GM21619 (cell line): ENCODE results near the gene TMEM101.
"Not testable (repeated sequence)": the region's sequence is repeated elsewhere in the genome, so short reads cannot be mapped to it uniquely, and the experiment has no call there.

Source experiments
- ATAC-seq: cut with Tn5 transposase; IDR thresholded peaks from one replicate; pipeline ENCODE4 v1.9.1; 2021; ENCODE audit not compliant: unreplicated experiment

TMEM101 gene

DNA sequence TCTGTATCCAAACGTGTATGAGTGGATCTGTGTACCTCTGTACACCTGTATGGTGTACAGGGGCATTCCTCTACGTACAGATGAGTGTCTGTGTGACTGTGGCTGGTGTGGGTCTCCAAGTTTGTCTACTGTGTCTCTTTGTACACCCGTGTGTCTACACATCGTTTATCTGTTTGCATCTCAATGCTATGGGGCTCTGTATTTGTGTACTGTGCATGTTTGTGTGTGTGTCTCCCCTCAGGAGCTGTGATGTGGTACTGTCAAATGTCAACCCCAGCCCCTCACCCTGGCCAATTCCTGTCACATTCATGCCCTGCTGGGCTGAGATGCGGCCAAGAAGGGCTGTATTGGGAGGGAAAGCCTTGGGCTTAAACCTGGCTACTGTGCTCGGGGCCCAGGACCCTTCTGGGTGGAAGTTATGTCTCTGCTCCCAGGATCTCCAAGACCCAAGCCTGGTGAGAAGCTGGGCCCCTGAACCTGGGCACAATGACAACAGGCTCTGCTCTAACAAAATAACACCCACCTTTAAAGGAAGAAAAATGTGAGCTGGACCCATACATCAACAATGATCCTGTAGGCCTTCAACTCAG is 13.8 kb downstream of the TMEM101 start:
- ATAC-seq = no peak

DNA sequence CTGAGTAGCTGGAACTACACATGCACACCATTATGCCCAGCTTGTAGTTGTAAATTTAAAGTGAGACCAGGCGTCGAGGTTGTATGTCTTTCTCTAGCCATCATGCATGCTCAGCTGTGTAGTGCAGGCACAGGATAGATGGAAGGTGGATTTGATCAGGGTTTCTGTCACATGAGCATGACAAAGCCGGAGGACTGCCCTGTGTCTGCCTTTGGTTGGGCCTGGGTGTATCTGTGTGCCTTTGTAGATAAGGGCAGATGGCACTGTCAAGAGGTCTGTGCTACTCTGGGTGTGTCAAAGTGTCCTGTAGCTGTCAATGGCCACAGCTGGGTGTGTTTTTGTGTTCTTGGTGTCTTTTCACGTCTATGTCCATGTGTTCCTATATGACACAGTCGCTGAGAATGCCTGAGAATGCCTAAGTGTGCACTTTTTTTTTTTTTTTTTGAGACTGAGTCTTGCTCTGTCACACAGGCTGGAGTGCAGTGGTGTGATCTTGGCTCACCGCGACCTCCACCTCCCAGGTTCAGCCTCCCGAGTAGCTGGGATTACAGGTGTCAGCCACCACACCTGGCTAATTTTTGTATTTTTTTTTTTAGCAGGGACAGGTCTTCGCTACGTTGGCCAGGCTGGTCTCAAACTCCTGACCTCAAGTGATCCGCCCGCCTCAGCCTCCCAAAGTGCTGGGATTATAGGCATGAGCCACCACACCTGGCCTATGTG is 14.5 kb downstream of the TMEM101 start:
- ATAC-seq = no peak

DNA sequence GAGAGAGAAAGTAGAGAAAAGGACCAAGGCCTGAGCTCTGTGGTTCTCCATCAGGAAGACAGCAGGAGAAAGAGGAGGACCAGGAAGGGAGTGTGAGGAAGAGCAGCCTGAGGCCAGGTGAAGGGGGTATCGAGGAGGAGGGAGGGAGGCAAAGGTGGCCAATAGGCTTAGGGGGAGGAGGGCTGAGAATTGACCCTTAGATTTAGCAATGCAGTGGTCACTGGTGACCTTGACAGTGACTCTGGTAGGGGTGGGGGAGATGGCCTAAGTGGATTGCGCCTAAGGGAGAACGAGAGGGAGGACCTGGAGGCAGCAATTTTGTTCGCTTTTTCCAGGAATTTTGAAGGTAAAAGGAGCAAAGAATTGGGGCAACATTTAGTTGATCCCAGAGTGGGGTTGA is 15.7 kb downstream of the TMEM101 start:
- ATAC-seq = no peak

DNA sequence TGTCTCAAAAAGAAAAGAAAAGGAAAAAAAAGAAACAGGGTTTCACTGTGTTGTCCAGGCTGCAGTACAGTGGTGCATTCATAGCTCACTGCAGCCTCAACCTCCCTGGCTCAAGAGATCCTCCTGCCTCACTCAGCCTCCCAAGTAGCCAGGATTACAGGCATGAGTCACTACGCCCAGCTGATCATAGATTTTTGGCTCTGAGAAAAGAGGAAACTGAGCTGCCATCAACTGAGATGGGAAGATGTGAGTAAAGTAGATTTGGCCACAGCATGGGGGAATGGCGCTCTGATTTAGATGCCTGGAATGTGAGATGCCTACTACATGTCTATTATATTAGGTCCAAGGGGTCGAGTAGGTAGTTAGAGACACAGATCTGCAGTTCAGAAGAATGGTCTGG is 16.2 kb downstream of the TMEM101 start:
- no peak for ATAC-seq

DNA sequence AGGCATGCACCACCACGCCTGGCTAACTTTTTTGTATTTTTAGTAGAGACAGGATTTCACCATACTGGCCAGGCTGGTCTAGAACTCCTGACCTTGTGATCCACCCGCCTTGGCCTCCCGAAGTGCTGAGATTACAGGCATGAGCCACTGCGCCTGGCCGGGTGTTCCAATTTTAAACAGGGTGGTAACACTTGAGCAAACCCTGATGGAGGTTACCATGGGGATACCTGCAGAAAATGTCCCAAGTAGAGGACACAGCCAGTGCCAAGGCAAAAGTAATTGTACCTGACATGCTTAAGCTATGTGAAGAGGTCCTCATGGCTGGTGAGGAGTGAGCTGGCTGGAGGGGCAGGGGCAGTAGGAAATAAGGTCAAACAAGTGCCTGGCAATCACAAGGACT is 17.6 kb downstream of the TMEM101 start:
- not testable (repeated sequence) for ATAC-seq

DNA sequence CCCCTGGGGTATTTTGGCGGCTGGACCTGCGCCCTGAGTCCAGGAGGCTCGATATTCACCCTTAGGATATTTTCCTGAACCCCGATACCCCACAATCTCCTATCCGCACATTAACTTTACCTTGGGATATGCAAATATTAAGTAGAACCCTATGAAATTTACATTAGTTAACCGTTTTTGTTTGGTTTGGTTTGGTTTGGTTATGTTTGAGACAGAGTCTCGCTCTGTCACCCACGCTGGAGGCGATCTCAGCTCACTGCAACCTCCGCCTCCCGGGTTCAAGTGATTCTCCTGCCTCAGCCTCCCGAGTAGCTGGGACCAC is 19.7 kb downstream of the TMEM101 start:
- no peak for ATAC-seq

DNA sequence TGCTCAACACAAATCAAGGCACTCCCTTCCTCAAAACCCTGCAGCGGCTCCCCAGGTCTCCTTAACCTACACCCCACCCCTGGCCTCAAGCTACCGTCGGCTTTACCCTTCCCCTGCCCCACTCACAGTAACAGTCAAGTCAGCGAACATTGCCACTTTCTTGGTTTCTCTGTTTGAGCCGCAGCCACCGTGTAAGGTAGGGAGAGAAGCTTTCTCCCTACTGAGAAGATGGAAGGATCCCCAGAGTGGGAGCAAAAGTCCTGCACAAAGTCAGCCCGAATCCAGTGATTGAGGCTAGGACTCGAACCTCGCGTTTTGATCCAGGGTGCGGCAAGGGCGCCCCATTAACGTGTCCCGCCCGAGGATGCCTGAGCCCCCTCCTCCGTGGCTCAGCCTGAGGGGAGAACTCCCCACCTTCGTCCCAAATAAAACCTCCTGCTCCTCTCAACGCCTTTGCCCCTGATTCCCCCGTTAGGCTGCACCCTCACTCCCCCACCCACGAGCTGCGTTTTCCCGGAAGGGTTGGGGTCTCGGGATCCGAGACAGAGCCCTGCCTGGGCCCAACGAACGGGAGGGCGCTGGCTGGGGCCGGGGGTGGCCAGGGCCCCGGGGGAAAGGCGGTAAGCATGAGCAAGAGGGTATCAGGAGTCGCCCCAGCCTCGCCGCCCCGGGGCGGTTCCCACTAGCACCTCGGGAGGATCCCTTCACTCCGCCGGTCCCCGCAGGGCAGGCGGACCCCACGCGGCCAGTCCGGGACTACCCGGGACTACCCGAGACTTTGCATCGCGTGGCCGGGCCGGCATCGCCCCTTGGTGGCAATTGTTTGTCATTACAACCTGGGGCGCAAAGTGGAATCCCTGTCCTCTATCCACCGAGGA is 20.3 kb downstream of the TMEM101 start:
- ATAC-seq = no peak

DNA sequence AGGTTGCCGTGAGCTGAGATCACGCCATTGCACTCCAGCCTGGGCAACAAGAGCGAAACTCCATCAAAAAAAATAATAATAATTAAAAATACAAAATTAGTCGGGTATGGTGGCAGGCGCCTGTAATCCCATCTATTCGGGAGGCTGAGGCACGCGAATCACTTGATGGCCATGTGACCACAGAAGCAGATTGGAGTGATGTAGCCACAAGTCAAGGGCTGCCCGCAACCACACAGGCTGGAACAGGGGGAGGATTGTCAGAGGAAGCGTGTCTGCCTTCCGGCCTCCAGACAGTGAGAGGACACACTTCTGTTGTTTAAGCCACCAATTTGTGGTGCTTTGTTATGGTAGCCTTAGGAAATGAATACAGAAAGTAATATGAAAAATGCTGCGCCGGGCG is 22.1 kb downstream of the TMEM101 start:
- ATAC-seq = no peak

DNA sequence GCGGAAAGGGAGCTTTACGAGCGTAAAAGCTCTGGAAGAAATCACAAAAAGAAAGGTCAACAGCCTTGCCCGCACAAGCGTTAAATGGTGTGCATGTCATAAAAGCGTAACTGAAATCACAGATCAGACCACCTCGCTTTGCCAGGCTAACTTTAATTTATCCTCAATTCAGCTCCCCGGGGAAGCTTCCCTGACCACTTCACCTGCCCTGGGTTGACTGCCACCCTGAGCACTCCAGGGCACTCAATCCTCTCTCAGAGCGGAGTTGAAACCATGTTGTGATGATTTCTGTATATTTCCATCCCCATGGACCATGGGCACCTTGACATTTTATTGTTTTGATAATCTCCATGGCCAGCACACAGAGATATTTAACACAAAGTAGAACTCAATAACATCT is 26.5 kb downstream of the TMEM101 start:
- no peak for ATAC-seq

DNA sequence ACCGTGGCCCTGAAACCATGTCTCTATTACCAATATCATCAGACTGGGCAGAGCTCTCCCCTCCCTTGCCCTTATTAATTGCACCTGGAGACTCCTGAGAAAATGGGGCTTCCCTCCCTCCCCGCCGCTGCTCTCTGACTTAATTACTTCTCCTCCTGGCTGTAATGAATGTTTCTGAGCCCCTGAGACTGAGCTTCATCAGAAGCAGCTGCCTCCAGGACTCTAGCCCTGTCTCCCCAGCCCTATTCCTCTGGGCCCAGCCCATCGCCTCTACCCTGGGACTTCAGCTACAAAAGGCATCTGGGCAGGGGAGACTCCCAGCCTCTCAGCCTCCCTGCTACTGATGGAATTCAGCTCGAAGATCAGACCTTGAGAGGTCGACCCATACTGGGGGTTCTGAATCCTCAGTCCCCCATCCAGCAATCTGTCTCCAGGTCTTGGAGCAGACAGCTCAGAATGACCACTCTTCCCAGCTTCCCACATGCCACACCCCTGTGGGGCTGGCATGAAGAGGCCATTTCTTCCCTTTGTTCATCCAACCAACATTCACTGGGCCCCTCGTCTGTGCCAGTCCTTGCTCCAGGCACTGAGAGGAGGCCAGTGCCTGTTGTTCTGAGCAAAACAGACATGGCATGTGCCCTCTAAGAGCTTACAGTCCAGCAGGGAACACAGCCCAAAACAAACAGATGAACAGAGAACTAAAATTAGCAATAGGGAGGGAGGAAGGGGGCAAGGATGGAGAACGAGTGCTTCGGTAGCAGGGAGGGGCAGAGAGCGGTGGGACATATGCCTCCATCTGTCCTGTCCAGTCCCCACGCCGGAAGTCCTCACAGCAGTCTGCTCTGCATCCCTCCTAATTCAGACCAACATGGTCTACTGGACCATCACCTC is 27.4 kb downstream of the TMEM101 start:
- ATAC-seq = no peak

DNA sequence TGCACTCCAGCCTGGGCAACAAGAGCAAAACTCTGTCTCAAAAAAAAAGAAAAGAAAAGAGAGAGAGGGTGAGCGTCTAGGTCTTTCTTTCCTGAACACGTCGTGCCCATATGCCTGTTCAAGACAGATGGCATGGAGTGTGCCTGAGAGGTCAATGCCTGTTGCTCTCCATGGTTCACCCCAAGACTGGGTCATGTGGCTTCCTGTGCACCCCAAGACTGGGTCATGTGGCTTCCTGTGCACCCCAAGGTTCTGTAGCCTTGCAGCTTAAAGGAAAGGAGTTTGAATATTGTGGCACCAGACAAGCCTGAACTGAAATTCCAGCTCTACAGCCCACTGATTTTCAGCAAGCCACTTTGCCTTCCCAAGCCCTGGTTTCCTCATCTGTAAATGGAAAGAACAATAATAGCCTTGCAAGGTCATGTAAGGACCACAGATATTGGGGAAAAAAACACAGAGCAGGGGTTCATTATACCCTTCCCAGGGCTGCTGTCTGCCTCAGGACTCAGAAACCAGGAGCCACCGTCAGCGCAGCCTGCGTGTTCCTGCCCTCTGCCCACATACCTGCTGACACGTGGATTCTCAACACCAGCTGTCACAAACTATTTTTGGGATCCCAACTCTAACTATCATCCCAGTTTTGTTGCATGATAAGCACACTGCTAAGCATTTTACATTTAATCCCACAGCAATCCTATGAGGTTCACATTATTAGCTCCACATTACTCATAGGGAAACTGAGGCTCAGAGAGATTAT is 28.4 kb downstream of the TMEM101 start:
- ATAC-seq = no peak

DNA sequence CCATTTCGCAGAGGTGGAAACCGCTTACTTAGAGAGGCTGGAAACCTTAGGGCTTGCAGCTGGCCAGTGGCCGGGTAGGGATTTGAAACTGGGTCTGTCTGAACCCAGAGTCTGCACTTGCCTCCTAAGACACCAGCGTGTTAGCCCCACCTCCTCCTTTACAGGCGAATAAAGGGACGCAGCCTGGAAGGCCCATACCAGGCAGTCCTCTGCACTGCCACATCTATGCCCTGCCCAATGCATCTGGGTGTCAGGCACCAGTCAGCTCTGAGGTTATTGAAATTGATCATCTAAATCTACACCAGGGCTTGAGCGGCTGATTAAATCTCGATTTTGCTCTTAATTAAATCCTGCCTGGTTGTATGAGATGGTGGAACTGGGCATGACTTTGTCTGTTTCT is 30.2 kb downstream of the TMEM101 start:
- no peak for ATAC-seq

DNA sequence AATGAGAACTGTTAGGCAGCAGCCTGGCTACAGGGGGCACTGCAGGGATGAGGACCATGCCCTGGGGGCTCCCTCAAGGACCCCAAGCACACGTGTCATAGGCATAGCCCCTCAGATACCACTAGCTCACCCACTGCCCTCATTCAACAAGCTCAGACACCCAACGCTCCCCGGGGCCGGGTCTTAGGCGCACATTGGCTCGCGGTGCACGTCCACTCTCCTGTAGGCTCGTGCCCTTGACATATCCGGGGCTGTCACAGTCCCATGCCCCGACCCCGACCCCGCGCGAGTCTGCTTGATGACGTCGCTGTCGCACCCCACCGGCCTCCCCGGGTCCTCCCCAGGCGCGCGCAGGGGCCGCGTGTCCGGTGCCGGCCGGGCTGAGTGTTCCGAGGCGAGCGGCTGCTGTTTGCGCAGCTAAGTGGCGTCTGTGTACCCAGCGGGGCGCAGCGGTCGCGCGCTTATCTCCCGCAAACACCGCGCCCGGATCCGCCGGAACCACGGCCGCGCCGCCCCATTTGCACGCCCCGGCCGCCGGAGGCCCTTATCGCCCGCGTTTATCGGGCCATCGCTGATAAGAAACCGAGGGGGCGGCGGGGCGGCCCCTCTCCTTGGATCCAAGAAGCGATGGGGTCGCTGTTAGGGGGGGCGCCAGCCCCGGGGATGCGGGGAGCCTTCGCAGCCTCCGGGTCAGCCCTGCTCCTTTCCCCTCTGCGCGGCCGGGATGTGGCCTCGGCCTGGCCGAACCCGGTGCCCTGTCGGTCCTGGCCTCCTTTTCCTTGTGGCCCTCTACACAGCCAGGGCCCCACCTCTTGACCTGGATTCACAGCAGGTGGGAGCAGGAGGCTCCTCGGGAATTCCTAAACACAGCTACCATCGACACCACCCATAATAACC is 31.0 kb downstream of the TMEM101 start:
- ATAC-seq = no peak

DNA sequence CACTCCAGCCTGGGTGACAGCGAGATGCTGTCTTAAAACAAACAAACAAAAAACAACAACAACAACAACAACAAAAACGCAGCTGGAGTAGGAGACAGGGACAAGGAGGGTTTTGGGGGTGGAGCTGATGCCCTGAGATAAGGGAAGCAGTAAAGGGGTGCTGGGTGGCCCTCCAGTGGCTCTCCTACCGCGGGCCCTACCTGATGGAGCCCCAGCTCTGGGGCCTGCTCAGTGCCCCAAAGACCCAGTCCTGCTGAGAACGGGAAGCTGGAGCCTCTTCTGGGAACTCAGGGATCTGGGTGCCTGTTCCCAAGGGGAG is 31.6 kb downstream of the TMEM101 start:
- no peak for ATAC-seq

DNA sequence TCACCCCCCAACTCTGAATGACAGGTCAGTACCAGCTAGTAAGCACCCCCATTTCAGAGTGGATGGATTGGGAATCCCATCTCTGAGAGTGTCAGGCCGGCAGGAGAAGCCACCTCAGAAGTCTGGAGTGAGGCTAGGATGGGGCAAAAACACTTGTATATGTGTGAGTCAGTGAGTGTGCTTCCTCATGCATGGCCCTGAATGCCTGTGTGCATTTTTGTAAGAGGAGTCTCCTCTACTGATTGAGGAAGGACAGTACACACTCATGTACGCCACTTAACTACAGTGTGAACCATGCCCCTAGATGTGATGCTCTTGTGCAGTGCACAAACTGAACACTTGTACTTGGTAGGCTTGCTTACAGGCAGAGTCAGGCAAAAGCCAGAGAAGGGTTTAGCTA is 32.6 kb downstream of the TMEM101 start:
- ATAC-seq = no peak

DNA sequence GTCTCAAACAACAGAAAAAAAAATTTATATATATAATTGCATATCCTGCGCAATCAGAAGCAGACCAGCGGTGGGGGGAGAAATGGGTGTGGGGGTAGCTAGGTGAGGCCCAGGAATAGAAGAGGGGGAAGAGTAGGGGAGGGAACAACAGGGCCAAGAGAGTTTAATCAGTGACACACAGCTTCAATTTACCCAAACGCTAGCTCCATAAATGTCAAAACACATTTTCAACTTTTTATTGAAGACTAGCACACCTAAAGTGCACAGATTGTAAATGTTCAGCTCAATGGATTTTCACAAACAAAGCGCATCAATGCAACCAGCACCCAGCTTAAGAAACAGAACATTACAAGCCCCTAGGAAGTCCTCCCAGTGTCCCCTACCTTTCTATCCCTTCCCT is 35.1 kb downstream of the TMEM101 start:
- ATAC-seq = no peak

DNA sequence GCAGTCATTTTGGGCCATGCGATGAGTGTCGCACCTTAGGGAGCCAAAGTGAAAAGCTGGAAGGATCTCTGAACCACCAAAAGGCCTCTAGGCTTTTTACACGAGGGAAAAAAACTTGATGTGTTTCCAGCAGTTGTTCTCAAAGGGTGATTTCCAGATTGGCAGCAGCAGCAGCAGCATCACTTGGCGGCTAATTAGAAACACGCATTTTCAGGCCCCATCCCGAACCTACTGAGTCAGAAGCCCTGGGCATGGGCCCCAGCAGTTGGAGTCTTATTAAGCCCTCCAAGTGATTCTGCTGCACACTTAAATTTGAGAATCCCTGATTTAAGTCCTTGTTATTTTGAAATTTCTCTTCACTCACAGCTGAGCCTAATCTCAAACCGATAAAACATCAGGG is 35.8 kb downstream of the TMEM101 start:
- no peak for ATAC-seq

DNA sequence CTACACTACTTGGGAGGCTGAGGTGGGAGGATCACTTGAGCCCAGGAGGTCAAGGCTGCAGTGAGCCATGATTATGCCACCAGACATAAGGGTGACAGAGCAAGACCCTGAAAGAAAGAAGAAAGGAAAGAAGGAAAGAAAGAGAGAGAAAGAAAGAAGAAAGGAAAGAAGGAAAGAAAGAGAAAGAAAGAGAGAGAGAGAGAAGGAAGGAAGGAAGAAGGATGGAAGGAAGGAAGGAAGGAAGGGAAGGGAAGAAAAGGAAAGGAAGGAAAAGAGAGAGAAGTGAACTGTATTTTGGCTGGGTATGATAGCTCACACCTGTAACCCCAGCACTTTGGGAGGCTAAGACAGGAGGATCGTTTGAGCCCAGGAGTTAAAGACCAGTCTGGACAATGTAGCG is 36.7 kb downstream of the TMEM101 start:
- no peak for ATAC-seq

DNA sequence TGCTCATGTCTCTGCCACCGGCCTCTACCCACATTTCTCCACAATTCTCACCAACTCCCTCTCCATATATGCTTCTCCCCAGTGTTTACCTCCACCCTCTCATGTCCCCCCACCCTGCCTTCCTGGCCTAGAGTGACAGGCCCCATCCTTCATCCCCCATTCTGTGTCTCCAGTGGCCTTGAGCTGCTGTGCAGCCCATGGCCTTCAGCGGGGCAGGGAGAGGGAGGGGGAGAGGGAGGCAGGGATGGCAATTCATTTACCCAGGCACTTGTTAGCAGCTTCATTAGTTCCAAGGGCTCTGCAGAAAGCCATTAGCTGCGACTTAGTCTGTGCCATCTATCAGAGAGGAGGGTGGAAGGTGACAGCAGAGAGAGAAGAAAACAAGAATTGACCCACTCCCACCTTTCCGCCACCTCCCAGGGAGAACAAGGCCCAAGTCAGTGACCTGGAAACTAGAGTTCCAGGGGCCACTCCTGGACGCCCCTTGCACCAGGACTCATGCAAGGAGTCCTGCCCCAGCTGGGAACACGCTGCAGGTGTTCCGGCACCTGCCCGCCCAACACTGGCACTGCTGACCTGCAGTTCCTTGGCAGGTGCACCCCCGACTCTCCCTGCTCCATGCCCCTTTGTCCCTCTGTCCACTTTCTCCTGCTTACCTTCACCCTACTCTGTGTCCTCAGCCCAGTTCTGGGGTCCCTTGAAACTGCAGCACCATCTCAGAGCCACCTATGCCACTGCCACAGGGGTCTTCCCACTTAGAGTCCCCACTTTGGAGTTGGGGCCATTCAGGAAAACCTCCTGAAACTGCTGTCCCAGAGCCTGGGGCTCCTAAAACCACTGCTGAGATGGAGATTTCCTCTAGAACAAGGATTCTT is 37.6 kb downstream of the TMEM101 start:
- ATAC-seq = no peak
